Cerebellar cortex (tissue), 1 donor: ENCODE measurements around the gene RET.

Experiments
- DNase-seq: peaks from one replicate; pipeline ENCODE4 v3.0.0-alpha.2; 2015; ENCODE audit warnings: low spot score

Gene RET

GRCh38 chr10:43062402-43063160, 14.3 kb upstream of the RET start:
- DNase-seq = no peak

- no peak for DNase-seq
Observed at GRCh38 chr10:43064331-43065075, 12.4 kb upstream of the RET start.

- no peak for DNase-seq
Observed at GRCh38 chr10:43065234-43065633, 11.6 kb upstream of the RET start.

DNA sequence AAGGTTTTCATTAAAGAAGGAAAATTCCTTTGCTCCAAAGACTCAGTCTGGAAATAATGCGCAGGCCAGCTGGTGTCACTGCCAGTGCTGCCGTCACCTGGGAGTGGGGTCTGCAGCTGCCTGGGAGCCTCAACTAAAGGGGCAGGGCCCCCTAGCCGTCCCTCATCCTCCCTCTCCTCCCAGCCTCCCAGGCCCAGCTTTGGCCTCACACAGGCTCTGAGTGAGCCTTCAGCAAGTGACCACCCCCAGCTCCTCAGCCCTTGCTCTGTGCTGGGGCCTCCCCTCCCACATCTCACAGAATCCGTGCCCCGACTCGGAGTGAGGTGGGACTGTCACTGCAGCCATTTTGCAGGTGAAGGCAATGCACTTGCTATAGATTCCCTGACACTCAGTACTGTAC, 11.1 kb upstream of the RET start:
- DNase-seq = no peak

DNA sequence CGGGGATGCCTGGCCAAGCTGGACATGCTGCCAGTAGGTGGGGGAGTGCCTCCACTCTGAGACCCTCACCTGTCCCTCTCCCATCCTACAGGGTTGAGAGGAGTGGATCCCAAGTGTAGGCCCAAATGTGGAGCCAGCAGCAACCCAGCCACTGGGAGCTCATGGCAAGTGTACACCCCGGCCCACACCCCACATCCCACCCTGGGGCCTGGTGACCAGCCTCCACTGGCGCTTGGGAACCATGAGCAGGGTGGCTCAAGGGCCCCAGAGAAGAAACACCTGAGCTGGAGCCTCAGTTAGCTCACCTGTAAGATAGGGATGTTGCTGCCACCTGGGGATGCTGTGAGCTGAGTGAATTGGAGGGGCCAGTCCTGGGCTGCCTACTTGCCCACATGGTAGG, 10.4 kb upstream of the RET start:
- DNase-seq = no peak

- no peak for DNase-seq
Observed at GRCh38 chr10:43067391-43068135, 9.3 kb upstream of the RET start.

- DNase-seq = no peak
Observed at GRCh38 chr10:43068136-43068395, 8.8 kb upstream of the RET start.

- no peak for DNase-seq
Observed at GRCh38 chr10:43068471-43069210, 8.2 kb upstream of the RET start.

DNA sequence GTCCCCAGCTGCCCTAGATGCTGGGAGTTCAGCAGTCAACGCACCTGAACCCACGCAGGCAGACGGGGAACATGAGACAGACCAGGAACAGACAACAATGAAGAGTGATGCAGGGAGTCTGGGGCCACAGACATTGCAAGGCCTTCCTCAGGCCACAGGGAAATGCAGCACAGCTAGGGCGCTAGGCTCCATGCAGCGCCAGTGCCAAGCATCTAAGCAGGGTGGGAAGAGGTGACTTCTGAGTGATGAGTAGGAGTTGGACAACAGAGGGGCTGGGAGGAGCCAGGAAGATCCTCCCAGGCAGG, 7.7 kb upstream of the RET start:
- DNase-seq = no peak

GRCh38 chr10:43069579-43069978, 7.3 kb upstream of the RET start:
- DNase-seq = no peak

GRCh38 chr10:43070121-43071085, 6.5 kb upstream of the RET start:
- DNase-seq = no peak

DNA sequence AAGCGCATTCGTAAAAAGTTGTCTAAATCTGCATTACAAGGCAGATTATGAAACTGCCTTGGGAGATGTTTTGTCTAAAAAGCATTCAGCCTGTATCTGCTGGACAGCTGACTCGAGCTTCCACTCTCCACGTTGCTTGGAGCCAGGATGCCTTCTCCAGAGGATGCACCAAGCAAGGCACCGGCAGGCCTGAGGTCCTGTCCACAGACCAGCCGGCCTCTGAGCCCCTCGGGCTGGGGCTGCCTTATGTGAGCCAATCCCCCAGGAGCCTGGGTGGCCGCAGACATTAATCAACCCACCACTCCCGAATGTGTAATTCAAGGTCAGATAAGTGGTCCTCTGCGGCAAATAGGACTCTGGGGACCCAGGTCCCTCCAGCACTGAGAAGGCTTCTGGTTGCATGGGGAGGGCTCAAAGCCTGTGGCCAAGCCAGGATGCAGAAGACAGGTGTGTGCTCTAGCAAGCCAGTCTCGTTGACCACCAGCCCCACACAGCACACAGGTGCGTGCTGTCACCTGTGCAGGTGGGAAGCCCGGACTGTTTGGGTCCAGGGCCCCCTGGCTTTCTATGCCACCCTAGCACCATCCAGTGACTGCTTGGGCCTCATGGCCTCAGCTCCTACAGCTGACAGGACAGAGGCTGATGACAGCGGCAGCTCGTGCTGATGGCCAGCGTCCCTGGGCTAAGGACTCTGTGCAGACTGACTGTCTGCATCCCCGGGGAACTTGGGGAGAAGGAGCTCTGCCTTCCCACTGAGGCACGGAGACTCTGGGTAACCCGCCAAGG, 4.8 kb upstream of the RET start:
- no peak for DNase-seq

DNA sequence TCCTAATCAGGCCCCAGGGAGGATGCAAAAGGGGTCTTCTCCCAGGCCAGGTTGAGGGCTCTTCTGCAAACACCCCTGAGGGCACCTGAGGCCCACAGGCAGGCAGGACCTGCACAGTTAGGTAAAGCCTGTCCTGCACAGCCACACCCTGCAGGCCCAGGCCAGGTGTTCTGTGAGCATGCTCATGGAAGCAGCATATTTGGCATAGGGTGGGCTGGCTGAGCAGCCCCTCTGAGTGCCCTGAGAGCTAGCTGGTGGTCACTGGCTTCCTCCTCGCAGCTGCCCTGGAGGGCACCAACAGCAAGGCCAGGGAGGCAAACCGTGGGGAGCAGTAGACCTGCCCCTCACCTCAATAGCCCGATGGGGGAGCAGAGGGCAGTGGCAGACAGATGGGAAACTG, 3.7 kb upstream of the RET start:
- DNase-seq = no peak

- DNase-seq = no peak
Observed at GRCh38 chr10:43073721-43074120, 3.1 kb upstream of the RET start.

GRCh38 chr10:43074409-43074808, 2.5 kb upstream of the RET start:
- DNase-seq = no peak

- no peak for DNase-seq
Observed at GRCh38 chr10:43074827-43075611, 1.9 kb upstream of the RET start.

GRCh38 chr10:43075612-43076003, 1.3 kb upstream of the RET start:
- peak; percentile 8 for DNase-seq

DNA sequence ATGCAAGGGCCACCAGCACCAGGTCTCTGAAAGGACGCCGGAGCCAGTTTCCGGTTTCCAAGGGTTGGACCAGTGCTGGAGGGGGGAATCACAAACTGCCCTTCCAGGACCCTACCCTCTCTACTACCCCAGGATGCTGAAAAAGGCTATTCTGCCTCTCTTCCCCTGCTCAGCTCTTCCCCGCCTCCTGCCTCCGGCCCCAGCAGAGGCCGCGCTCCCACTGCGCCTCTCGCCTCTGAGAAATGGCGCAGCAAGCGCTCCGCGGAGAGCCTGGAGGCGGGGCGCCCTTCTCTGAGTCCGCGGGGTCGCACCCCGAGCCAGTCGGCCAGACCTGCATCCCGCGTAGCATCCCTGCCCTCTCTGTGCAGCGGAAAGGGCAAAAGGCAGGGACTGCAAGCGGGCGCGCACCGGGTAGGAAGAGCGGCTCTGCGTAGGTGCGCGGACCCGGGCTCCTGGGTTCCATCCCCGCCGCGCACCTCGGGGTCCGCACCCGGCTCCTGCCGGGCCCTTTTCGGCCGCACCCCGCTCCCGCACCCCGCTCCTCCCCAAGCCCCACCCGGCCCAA, 476 bp upstream of the RET start:
- DNase-seq = no peak

DNA sequence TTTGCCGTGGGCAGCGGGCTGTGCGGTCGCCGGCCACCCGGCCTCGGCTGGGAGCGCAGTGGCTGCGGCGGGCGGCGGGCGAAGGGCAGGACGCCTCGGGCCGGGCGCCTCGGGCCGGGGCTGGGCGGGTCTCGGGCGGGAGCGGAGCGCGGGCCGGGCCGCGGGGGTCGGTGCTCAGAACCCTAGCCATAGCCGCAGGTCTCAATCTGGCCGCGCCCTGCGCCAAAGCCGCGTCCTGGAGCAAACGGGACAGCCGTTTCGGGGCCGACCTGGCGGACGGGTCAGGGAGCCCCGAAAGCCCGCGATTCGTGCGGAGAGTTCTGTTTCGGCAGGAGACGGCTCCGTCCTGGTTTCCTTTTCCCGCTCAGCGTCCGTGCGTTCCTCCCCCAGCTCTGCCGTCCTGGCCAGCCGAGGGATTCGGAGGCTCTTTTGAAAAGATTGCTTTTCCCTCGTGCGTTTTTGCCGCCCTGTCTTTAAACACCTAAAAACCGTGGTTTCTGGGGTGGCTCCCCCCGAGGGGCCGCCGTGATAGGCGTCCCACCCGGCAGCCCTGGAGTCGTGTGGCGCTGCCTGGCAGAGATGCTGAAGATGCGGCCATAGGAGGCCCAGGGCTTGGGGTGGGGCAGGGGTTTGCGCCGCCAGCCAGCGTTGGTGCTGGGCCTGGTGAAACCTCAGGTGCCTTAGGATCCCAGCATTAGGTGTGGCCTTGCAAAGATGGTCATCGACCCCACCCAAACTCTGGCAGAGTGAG, 727 bp downstream of the RET start:
- DNase-seq = no peak
